GM19328 (cell line): ENCODE data around the gene SLC17A1.

Source experiments
- ATAC-seq: cut with Tn5 transposase; IDR thresholded peaks from one replicate; pipeline ENCODE4 v1.9.1; 2021; ENCODE audit warnings: mild to moderate bottlenecking, moderate library complexity; ENCODE audit not compliant: unreplicated experiment

Gene SLC17A1, protein sequence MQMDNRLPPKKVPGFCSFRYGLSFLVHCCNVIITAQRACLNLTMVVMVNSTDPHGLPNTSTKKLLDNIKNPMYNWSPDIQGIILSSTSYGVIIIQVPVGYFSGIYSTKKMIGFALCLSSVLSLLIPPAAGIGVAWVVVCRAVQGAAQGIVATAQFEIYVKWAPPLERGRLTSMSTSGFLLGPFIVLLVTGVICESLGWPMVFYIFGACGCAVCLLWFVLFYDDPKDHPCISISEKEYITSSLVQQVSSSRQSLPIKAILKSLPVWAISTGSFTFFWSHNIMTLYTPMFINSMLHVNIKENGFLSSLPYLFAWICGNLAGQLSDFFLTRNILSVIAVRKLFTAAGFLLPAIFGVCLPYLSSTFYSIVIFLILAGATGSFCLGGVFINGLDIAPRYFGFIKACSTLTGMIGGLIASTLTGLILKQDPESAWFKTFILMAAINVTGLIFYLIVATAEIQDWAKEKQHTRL

GRCh38 chr6:25831532-25832306 is at the start of gene SLC17A1:
Gene SLC17A1 (minus strand): TSS chr6:25832052. CDS start chr6:25830557, 1,495 bp downstream.
- no peak for ATAC-seq

GRCh38 chr6:25880601-25881000 is 48.7 kb upstream of the SLC17A1 start:
- ATAC-seq: no peak

DNA sequence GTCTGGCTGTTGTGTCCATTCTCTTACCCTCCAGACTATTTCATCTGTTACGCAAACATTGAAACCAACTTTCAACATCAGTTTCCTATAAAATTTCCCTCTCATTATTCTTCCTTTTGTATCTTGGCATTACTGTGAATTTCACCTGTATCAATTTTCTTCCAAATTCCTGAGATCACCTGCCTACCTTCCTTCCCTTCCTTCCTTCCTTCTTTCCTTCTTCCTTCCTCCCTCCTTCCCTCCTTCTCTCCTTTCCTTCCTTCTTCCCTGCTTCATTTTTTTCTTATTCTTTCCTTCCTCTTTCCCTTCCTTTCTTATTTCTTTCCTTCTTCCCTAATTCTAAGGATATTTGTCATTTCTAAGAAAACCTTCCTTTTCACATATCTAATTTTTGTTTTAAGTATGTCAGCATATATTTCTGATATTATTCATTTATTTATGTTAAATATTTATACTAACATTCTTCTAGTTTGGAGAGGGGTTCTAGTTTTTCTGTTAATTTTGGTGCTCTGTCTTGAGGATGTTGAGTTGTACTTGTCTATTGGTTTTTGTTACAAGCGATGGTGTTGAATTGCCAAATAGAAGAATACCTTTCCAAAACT is 47.0 kb upstream of the SLC17A1 start:
- ATAC-seq: no peak

DNA sequence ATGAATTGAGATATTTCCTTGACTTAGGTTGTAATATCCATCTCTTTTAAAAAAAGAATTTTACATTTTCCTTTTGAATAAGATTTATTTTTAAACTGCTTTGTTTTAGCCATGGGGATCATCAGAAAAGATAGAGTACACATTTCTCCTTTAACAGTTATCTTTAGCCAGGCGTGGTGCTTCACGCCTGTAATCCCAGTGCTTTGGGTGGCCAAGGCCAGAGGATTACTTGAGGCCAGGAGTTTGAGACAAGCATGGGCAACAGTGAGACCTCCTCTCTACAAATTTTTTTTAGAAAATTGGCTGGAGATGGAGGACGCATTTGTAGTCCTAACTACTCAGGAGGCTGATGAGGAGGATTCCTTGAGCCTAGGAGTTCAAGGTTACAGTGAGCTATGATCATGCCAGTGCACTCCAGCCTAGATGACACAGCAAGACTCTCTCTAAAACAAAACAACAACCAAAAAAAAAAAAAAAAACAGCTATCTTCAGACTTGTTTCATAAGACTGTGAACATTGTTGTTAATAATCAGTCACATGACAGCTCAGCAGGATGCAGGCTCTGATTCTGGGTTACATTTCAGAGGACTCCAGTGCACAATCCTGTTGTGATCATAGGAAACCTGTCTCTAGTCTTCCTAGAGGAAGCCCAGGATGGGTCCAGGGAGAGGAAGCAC is 44.2 kb upstream of the SLC17A1 start:
- no peak for ATAC-seq

DNA sequence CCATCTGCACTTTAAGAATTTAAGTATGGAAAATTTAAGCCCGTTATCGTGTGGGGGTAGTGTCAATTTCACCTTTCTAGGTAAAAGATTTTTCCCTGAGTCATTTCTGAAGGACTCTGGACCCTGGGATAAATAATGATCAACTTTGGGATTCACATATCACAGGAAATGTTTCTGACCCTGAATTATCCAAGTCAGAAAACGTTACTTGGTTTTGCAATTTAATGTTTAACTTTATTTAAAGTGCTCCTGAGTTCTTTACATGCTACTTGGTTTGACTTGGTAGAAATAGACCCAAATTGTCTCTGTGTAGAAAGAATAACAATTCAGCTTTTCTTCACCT is 43.7 kb upstream of the SLC17A1 start:
- ATAC-seq: no peak

DNA sequence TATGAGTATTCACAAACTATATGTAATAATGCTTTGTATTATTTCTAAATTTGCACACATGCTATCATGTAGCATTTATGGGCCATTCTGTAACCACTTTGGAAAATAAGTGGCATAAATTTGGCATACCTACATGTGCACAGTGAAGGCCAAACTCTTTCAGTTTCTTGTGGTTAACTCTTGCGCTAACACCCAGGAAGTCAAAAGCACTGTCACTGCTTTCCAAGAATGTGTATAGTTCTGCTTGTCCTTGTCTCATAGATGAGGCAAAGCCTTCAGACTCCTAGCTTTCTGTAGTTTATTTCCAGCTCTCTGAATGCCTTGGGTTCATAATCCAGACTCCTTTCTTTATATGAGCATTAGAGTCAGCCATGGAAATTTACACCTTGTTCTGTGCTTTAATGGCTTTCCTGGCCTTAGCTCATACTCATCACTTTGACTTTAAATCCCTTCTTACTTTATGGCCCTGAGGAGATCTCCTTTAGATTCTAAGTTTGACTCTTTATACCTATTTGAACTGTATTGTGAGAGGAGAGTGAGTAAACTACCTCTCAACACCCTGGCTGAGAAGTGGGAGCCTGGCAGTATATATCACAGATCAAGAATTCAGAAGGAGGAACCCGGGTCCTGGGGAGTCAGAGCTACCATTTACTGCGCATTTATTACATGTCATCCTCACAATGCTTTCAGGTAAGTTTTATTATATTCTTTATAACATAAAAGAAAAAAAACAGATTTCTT is 43.1 kb upstream of the SLC17A1 start:
- ATAC-seq: no peak

DNA sequence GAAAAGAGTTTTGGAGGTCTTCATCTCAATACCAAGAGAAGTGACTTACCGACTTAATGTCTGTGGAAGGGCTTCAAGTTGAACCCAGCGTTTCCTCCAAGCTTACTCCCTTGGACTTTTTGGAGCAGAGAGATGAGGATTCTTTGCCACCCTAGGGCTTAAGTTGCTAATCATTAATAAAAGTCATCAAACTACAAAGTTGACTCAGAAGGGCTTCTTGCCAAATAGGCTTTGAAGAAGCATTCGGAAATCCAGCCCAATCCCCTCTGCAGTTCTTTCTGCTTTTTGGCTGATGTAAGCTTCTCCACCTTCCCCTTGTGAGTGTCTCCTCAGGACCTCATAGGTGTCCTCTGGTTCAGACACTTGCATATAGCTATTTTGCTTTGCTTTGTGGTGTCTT is 42.3 kb upstream of the SLC17A1 start, which contains the start of gene SLC17A3:
SLC17A3 (minus strand) TSS at position 126 of the 400 bp plus-strand sequence. CDS start 5,856 bp downstream, outside the sequence.
- no peak for ATAC-seq

DNA sequence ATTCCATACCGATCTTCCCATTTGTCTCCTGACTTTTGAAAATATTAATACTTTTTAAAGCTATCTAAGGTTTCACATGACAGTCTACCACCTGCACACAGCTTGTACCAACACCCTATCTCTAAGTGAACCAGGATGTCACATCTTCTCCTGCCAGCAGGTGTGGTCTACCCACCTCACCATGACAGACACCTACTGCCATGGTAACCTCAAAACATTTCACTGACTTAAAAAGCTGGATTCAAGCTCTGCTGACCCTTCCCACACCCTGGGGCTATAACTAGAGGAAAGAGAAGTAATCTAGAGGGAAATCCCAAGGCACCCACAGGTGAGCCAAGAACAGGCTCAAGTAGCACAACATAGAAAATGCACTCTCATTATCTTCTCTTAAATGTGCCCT is 41.0 kb upstream of the SLC17A1 start:
- ATAC-seq: no peak

GRCh38 chr6:25869840-25870239 is 38.0 kb upstream of the SLC17A1 start:
- no peak for ATAC-seq

DNA sequence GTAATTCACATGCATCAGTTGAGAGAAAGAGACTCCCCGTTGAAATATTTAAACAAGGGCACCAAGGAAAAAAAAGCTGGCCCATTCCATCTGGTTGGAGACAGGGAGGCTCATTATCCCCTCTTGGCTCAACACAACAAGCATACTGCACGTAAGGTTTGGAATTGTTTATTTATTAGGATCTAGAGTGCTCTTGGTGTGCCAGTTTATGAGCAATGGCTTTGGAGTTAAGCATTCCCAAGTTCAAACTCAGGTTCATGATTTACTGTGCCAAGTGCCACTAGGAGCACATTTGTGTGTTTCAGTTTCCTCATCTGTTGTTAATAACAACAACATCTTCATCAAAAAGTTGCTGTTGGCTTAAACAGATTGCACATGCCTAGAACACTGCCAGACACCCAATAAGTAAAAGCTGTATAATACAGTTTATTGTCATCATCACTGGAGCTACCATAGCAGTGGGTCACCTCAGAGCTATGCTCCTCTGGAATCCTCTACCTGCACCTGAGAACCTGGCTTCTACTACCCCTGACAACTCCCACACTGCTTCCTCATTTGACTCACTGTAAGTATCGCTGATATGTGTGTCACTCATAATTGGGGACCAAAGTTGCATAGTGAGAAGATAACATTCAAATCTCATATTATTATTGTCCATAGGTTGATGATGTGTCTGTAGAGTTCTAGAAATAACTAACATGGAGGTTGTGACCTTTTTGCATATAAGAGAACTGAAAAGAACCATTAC is 36.8 kb upstream of the SLC17A1 start:
- ATAC-seq: no peak

DNA sequence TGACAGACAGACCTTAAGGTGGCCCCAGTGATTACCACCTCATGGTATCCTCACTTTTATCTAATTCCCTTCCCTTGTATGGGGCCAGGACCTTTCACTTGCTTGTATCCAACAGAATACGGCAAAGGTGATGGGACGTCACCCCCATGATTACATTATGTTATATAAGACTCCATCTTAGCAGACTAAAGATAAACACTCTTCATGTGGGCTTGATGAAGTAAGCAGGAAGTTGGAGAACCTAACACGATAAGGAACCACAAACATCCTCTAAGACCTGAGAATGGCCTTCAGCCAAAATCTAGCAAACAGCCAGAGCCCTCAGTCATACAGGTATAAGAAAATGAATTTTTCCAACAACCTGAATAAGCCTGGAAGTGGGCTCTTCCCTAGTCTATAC is 34.2 kb upstream of the SLC17A1 start:
- ATAC-seq: no peak

DNA sequence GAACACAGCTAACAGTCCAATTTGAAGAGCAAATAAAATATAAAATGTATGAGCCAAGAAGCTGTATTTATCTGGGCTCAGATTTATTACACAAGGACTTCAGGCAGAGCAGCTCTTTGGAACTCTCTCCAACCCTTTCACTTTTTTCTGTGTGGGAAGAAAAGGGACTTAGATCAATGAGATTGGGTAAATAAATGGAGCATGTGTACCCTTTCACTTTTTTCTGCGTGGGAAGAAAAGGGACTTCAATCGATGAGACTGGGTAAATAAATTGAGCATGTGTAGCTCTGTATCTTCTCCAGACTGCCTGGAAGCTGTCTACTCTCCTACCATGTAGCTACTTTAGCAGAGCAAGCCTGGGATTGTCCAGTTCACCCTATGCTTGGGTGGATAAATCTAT is 31.5 kb upstream of the SLC17A1 start:
- ATAC-seq: no peak

DNA sequence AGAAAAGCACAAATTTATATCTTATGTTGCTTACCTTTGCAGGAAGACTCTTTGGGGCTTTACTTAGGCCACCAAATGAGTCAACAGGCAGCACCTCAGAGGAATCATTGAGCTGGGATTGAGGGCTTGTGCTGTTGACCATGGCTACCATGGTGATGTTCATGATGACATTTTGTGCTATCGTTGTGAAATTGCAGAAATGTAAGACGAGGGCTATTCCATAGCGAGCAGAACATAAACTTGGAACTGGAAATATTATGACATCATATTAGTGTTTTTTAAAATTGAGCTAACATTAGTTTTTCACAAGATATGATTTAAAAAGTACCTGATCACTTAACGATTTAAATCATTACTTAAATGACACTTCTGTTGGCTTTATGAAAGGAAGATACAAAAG is 30.3 kb upstream of the SLC17A1 start:
- no peak for ATAC-seq

DNA sequence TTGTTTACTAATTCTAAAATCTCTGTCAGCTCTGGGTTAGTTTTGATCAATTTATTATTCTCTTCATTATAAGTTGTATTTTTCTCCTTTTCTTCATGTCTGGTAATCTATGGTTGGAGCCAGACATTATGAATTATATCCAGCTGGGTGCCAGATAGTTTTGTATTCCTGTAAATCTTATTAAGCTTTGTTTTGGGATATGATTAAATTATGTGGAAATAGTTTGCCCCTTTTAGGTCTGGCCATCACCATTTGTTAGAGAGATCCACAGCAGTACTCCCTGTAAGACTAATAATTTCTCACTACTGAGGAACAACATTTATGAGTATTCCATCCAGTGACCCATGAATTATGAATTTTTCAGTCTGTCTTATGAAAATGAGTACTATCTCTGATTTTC is 20.9 kb upstream of the SLC17A1 start:
- no peak for ATAC-seq

DNA sequence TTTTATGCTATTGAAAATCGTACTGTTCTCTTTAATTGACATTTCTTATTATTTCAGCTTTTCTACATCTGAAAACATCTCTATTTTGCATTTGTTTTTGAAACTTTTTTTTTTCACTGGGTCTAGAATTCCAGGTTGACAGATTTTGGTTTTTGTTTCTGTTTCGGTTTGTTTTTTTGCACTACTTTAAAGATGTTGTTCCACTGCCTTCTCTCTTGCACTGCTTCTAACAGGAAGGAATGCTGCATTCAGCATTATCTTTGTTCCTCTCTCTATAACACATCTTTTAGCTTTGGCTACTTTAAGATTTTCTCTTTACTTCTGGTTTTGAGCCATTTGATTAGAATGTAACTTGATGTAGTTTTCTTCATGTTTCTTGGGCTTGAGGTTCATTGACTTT is 20.1 kb upstream of the SLC17A1 start:
- no peak for ATAC-seq

GRCh38 chr6:25844518-25844917 is 12.7 kb upstream of the SLC17A1 start:
- ATAC-seq: no peak

- no peak for ATAC-seq
Measured at GRCh38 chr6:25842526-25842925, 10.7 kb upstream of the SLC17A1 start.

DNA sequence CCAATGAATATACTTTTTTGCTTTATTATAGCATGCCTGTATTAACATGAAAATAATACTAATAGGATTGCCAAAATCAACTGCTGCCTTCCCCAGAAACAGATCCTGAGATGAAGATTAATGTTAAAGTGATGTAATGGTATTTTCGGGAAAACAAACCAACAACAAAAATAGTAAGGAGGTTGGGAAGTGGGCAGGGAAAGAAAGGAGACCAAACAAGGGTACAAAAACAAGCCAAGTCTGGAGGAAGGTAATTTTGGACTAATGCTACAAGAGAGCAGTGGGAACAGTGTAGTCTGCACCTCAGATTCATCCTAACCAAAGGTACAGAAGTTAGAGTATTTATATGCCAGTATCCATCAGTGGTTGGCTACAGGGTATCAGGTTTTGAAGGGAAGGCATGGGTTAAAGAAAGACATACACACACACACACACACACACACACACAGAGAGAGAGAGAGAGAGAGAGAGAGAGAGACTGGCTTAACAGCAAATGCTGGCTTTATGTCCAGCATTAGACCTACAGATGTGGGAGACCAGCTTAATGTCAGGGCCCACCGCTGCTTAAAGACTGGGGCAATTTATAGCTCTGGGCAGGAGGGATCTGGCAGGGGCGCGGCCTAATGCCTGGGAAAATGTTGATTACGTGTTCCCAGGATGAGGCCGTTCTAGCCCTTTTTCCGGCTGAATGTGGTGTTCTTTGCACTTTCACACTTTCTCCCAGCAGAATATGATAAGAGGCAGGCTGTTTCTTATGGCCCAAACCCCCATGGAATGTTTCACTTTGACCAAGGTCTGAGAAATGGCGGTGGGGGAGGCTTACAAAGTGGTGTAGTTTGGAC is 3.8 kb upstream of the SLC17A1 start:
- no peak for ATAC-seq

DNA sequence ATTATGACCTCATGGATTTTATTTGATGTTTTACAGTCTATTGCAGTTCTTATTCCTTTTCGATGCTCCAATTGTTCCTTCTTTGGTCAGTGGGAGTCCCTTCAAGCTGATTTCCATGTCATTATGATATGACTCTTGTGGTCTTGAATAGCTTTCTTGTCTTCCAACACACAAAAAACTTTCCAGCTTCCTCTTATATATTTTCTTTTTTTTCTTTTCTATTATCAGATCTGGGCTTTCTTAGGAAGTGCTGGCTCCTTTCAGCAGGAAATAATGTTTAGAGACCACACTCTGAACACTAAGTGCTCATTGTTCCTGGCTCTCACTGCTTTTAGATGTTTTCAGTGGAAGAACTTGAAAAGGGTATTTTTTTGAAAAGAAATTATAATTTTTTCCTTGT is 3.1 kb upstream of the SLC17A1 start:
- no peak for ATAC-seq
